OCI-LY3 (cell line): ENCODE measurements around the gene OR1F1.

Experiments
- EZH2phosphoT487 ChIP-seq: fragments of 200-600 bp; shearing (Covaris generic); IDR thresholded peaks from 2 replicates; pipeline ENCODE4 v1.6.1; 2018; ENCODE audit warnings: antibody characterized with exemption, mixed run types, low read depth
- TF ChIP-seq, protein P1 (sequence below): fragments of 200-600, 300-600 bp; sonication (generic); IDR thresholded peaks from 2 replicates; pipeline ENCODE4 v1.5.1; 2014; ENCODE audit warnings: antibody characterized with exemption, low read length, low read depth

DNA sequence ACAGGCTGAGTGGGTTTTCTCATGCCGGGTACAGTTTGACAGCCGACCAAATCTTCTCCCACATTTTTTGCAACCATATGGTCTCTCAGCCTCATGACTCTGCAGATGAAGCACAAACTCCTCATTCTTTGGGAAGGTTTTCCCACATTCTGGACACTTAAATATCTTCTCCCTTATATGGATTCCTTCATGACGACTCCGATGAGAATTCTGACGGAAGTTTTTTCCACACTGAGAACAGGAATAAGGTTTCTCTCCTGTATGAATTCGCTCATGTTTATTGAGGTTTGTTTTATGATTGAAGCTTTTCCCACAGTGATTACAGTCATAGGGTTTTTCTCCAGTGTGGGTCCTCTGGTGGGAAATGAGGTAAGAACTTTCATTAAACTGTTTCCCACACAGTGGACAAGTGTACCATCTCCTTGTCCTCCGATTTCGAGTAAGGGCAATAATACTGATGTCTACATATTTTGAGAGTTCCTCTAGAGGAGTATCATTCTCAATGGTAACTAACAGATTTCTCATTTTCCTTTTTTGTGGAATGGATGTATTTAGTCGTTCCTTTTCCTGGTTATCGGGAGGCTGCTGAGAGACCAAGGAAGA, 36.0 kb downstream of the OR1F1 start:
- TF ChIP-seq, protein P1, sequence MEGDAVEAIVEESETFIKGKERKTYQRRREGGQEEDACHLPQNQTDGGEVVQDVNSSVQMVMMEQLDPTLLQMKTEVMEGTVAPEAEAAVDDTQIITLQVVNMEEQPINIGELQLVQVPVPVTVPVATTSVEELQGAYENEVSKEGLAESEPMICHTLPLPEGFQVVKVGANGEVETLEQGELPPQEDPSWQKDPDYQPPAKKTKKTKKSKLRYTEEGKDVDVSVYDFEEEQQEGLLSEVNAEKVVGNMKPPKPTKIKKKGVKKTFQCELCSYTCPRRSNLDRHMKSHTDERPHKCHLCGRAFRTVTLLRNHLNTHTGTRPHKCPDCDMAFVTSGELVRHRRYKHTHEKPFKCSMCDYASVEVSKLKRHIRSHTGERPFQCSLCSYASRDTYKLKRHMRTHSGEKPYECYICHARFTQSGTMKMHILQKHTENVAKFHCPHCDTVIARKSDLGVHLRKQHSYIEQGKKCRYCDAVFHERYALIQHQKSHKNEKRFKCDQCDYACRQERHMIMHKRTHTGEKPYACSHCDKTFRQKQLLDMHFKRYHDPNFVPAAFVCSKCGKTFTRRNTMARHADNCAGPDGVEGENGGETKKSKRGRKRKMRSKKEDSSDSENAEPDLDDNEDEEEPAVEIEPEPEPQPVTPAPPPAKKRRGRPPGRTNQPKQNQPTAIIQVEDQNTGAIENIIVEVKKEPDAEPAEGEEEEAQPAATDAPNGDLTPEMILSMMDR: no peak
- TF ChIP-seq EZH2phosphoT487: no peak
